HepG2 (cell line): ENCODE data around the gene EHD1.

Experiments used
- CTCF ChIP-seq: sonication (generic); formaldehyde crosslinking; IDR thresholded peaks from 2 replicates; pipeline ENCODE4 v1.5.0; 2020; ENCODE audit warnings: mild to moderate bottlenecking, missing genetic modification reagents, moderate library complexity
- IKZF1 ChIP-seq: fragments of 450-650 bp; IDR thresholded peaks from 2 replicates; pipeline ENCODE4 v1.7.1; 2016
- KLF13 ChIP-seq: sonication (generic); formaldehyde crosslinking; IDR thresholded peaks from 2 replicates; pipeline ENCODE4 v1.4.0; 2020; ENCODE audit warnings: mild to moderate bottlenecking, missing genetic modification reagents

DNA sequence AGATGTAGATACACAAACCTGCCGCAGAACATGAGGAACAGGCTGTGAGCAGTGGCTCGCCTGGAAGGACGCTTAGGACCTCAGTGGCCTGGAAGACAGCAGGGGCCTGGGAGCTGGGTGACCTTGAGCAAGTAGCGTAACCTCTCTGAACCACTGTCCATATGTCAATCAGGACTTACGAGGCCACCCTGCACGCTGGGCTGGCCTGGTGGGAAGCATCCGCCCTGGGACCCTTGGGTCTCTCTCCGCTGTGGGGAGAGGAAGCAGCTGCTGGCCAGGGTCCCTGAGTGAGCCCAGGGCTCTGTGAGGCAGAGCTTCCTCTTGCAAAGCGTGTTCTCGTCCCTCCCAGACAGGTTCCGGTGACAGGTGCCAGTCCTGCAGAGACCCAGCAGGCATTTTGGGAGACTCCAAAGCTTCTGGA lies 14.0 kb upstream of the EHD1 start:
- TF ChIP-seq KLF13 (CRISPR knock-in tag), result no peak
- no peak for TF ChIP-seq IKZF1
- no peak for TF ChIP-seq CTCF (CRISPR knock-in tag)
